HG02759 (cell line): ENCODE measurements around the gene STK32C.
A peak's percentile ranks its signal among the peaks of the same experiment; 100 is the strongest.

Source experiments
- ATAC-seq: cut with Tn5 transposase; IDR thresholded peaks from one replicate; pipeline ENCODE4 v1.9.1; 2021; ENCODE audit warnings: mild to moderate bottlenecking, moderate library complexity; ENCODE audit not compliant: unreplicated experiment

STK32C gene

DNA sequence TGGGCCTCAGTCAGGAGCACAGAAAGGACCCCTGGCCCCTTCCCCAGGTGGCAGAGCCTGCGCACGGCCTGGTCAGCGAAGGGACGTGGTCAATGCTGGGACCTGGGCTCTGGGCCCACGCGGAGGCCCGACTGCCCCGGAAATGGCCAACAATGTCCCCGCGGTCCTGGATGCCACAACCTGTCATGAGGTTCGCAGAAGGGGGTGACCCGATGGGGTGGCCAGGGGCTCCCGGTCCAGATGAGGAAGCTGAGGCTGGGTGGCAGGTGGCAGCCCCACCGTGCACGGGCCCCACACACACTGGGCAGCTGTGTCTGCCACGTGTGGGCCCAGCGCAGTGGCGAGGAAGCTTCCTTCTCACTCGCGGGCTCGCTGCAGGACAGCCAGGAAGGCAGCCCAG is 71.6 kb downstream of the STK32C start:
- no peak for ATAC-seq

DNA sequence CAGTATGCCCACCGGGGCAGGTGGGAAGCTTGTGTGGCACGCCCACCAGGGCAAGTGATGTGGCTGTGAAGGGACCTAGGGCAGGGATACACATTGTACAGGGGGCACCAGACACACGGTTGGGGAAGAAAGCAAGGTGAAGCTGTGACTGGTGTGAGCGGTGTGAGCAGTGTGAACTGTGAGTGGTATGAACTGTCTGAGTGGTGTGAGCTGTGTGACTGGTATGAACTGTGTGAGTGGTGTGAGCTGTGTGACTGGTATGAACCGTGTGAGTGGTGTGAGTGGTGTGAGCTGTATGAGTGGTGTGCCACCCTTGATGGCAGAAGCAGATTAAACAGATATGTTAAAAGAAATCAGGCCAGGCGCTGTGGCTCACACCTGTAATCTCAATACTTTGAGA is 72.9 kb downstream of the STK32C start:
- no peak for ATAC-seq

- no peak for ATAC-seq
Measured at GRCh38 chr10:132233501-132234085, 74.2 kb downstream of the STK32C start.

DNA sequence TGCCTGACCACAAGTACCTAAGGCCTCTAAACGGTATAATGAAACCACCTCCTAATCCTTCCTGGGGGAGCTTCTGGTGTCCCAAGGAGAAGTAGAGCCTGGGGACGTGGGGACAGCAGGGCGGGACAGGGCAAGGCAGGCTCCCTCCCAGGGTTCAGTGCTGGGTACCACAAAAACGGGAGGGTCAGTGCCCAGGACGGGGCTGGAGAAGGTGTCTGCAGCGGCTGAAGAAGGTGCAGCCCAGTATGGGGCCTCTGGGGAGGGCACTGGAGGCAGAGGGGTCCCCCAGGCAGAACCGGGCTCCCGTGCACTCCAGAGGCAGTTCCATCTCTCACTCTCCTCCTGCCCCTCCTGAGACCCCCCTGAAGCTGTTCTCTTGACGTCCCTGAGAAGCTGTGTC is 74.8 kb downstream of the STK32C start:
- no peak for ATAC-seq

DNA sequence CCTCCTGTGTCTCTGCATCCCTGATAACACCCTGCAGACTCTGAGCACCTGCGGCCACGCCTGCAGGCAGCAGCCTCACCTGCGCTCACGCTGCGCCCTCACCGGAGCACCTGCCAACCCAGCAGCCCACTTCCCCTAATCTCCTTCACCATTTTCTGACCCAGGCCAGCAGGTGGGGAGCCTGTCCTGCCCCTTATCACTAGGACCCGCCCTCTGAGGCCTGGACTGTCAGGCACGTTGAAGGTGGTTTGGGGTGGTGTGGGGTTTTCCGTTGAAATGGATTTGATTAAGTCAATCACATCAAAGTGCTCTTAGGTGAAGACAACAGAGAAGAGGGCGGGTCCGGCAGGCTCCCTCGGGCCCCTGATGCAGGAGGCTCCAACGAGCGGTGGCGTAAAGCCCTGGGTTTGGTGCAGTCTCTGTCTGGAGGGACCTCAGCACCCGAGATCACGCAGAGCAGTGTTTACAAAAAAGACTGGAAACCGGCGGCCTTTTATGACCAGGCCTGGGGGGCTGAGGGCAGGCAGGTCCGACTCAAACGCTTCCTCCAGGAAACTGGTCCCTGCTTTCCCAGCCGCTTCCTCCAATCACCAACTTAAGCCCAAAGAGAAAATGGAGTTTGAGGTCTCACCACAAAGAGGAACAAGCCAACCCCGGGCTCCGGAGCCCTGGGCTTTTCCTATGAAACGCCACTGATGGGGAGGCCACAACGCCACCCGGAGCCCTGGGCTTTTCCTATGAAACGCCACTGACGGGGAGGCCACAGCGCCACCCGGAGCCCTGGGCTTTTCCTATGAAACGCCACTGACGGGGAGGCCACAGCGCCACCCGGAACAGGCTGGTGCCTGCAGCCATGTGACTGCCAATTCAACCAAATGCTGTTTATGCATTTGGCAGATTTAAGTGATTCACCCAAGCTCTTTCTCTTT is 75.5 kb downstream of the STK32C start:
- no peak for ATAC-seq

DNA sequence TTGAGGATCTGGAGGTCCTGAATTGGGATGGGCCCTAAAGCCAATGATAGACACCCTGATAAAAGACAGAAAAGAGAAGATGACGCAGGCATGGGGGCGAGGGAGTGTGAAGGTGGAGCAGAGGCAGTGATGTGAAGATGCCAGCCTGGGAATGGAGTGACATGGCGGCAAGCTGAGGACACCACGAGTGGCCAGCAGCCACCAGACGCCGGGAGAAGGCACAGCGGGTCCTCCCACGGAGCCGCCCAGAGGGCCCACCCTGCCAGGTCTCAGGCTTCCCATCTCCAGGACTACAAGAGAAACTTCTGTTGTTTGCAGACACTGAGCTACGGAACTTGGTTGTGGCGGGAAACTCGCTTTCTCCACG is 76.1 kb downstream of the STK32C start:
- ATAC-seq, result no peak

DNA sequence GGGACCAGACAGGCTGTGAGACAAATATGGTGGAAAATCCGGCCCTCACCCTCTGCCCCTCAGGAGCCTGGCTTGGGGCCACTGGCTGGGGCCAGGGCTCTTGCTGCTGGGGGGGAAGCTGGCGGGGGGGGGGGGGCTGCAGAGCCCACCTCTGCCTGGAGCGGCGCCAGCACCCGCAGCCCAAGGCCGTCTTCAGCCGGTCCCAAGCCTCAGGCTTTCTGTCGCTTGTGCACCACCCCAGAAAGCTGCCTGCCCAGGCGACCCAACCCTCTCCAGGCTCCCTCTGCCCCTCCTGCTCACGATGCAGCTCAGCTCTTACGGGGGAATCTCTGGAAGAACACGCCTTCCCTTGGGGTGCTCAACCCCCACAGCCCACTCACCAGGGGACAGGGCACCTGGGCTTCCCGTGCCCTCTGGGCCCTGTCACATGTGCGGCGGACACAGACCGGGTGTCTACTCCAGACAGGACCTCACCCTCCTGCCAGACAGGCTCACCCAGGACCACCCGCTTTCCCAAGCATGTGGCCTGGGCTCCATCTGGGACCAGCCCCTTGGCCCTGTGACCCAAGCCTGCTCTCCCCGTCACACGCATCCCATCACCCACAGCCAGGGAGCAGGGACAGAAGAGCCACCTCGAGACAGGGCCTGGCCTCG is 77.1 kb downstream of the STK32C start:
- ATAC-seq, result no peak

- ATAC-seq, result peak; percentile 64
Measured at GRCh38 chr10:132229834-132230556, 77.8 kb downstream of the STK32C start.

- ATAC-seq, result no peak
Measured at GRCh38 chr10:132229096-132229495, 78.7 kb downstream of the STK32C start.

GRCh38 chr10:132228616-132229015 is 79.1 kb downstream of the STK32C start:
- ATAC-seq, result no peak

GRCh38 chr10:132227851-132228390 is 79.8 kb downstream of the STK32C start:
- no peak for ATAC-seq

GRCh38 chr10:132226586-132227405 is 81.0 kb downstream of the STK32C start:
- no peak for ATAC-seq

- ATAC-seq, result no peak
Measured at GRCh38 chr10:132225849-132226205, 81.9 kb downstream of the STK32C start.

GRCh38 chr10:132225073-132225848 is 82.5 kb downstream of the STK32C start:
- ATAC-seq, result no peak

DNA sequence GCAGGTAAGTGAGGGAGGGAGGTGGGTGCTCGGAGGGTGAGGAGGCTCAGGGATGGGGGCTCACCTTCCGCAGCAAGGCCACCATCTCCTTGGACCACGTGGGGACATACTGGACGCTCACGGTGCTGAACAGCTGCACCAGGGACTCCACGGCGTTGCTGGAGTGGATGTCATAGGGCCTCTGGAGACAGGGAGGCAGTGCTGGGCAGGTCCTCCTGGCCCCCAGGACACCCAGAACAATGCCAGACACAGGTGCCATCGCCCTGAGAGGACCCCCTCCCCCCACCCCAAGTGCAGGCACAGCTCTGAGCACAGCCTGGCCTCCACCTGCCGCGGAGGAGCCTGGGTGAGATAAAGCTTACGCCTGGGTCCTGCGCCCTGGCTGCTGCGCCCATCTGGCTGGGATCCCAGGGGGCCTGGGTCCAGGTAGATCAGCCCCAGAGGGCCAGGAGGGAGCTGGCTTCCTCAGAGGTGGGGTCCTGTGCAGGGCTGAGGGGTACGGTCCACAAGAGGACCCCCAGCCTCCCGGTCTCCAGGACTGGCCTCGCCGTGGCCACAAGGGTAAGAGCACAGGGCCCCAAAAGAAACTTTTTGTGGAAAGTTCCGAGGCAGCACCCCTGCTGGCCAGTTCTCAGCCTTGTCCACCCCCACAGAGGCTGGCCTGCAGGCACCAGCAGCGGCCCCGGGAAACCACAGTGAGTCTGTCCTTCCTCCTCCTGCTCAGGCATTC is 83.2 kb downstream of the STK32C start:
- no peak for ATAC-seq

GRCh38 chr10:132223611-132224342 is 84.0 kb downstream of the STK32C start:
- ATAC-seq, result no peak

- ATAC-seq, result peak; percentile 89
Measured at GRCh38 chr10:132223156-132223590, 84.6 kb downstream of the STK32C start.

GRCh38 chr10:132222726-132223125 is 85.0 kb downstream of the STK32C start:
- ATAC-seq, result peak; percentile 18
